Measurements from ENCODE around the gene ELAVL3.

GRCh38 chr19:11422163-11423065, 58.4 kb downstream of the ELAVL3 start:
- TF ChIP-seq CTCF (IDR thresholded peaks at IDR 0.05; ENCODE audit: borderline replicate concordance, extremely low read depth, low read length, poor library complexity, severe bottlenecking) (no peak), EZH2 (IDR thresholded peaks at IDR 0.05; ENCODE audit: borderline replicate concordance, low read depth, low read length, severe bottlenecking) (no peak)
